LNCaP clone FGC (cell line): Measurements from ENCODE around the gene CCDC74A.
"Not testable (repeated sequence)": the region's sequence is repeated elsewhere in the genome, so short reads cannot be mapped to it uniquely, and the experiment has no call there.

Experiments
- DNase-seq: peaks from one replicate; pipeline ENCODE4 v3.0.0-alpha.2; 2011; ENCODE audit warnings: low read depth
- H3K4me3 ChIP-seq: 2 replicates; pipeline ENCODE4 v1.5.1; 2011; ENCODE audit warnings: mild to moderate bottlenecking, low read depth, low read length, control low read depth
- TF ChIP-seq, protein P1 (sequence below): IDR thresholded peaks from 2 replicates; pipeline ENCODE4 v1.5.1; 2012; ENCODE audit warnings: mild to moderate bottlenecking; ENCODE audit not compliant: control insufficient read depth, insufficient read depth; ENCODE audit errors: extremely low read depth

The CCDC74A gene

DNA sequence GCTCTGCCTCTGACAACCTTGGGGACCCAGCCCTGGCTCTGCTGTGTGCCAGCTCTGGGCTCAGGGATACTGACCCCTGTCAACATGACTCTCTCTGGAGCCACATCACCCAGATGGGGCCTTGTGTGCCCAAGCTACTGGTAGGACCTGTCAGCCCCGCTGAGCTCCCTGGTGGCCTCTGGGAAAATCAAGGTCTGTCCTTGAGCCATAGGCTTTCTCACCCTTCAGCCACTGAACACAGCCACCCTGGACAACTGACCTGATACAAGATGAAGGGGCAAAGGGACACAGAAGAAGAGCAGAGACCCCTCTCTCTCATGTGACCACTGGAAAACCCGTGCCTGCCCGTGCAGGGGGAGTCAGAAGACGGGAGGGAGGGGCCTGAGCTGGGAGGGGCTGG is 7.8 kb downstream of the CCDC74A start:
- TF ChIP-seq, protein P1, sequence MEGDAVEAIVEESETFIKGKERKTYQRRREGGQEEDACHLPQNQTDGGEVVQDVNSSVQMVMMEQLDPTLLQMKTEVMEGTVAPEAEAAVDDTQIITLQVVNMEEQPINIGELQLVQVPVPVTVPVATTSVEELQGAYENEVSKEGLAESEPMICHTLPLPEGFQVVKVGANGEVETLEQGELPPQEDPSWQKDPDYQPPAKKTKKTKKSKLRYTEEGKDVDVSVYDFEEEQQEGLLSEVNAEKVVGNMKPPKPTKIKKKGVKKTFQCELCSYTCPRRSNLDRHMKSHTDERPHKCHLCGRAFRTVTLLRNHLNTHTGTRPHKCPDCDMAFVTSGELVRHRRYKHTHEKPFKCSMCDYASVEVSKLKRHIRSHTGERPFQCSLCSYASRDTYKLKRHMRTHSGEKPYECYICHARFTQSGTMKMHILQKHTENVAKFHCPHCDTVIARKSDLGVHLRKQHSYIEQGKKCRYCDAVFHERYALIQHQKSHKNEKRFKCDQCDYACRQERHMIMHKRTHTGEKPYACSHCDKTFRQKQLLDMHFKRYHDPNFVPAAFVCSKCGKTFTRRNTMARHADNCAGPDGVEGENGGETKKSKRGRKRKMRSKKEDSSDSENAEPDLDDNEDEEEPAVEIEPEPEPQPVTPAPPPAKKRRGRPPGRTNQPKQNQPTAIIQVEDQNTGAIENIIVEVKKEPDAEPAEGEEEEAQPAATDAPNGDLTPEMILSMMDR, result no peak
- DNase-seq, result no peak

DNA sequence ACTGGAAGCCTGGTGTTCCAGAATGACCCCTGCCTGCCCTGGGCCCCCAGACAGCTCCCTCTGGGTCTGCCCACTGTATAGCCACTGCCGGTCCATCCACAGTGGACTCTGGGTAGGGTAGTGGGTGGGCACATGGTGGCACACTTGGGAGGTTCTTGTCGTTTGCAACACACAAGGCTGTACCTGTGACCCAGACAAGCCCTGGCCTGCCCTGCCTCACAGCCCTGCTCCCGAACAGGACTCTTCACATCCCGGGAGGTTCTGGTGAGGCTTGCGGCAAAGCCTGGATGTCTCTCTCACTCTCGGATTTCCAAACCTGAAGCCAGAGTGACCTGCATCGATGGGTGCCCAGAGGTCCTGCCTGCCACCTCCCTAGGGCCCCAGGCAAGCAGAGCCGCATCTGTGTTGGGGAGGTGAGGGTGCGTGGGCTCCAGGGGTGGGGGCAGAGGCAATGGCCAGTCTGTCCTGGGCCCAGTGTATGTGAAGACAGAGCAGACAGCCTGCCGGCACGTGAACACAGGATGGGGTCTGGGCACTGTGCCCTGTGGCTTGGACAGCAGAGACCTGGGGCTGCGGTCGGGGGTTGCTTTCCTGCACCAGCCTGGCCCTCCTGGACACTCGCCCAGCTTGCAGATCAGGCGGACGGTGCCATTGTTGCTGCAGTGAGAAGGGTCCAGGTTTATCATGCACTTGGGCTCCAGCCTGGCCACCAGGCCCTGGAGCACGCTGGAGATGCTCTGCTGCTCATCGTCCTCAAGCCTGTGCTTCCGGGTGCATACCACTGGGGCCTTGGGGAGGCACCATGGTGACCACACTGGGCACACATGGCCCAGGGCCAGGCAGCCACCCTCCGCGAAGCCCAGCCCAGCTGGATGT is 8.5 kb downstream of the CCDC74A start:
- not testable (repeated sequence) for H3K4me3 ChIP-seq, DNase-seq

More for the DNA sequence above, 7.8 kb downstream of the CCDC74A start:
- H3K4me3 ChIP-seq, result no peak overlapping the region

DNA sequence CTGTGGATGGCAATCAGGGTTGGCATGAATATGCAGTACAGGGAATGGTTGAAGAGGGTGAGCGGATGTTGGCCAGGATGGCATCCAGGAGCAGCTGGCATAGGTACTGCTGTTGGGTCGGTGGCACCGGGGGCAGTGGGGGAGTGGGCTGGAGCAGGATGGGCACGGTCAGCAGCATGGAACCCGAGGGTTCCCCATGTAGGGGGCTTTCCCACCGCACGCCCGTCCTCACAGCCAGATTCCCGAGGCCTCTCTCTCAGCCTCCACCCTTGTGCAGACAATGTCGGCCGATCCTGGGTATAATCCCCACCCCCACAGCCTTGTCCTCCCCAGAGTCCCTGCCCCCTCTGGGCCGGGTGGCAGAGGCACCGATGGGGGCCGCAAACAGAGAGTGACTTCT is 9.2 kb downstream of the CCDC74A start:
- not testable (repeated sequence) for DNase-seq, H3K4me3 ChIP-seq

DNA sequence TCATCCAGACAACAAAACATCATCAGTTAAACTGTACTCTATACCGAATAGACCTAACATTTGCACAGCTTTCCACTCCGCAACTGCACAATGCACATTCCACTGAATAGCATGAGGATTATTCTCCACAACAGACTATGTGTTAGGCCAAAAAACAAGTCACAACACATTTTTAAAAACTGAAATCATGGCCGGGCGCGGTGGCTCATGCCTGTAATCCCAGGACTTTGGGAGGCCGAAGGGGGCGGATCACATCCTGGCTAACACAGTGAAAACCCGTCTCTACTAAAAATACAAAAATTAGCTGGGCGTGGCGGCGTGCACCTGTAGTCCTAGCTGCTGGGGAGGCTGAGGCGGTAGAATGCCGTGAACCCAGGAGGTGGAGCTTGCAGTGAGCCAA is 11.2 kb downstream of the CCDC74A start:
- not testable (repeated sequence) for H3K4me3 ChIP-seq, DNase-seq

DNA sequence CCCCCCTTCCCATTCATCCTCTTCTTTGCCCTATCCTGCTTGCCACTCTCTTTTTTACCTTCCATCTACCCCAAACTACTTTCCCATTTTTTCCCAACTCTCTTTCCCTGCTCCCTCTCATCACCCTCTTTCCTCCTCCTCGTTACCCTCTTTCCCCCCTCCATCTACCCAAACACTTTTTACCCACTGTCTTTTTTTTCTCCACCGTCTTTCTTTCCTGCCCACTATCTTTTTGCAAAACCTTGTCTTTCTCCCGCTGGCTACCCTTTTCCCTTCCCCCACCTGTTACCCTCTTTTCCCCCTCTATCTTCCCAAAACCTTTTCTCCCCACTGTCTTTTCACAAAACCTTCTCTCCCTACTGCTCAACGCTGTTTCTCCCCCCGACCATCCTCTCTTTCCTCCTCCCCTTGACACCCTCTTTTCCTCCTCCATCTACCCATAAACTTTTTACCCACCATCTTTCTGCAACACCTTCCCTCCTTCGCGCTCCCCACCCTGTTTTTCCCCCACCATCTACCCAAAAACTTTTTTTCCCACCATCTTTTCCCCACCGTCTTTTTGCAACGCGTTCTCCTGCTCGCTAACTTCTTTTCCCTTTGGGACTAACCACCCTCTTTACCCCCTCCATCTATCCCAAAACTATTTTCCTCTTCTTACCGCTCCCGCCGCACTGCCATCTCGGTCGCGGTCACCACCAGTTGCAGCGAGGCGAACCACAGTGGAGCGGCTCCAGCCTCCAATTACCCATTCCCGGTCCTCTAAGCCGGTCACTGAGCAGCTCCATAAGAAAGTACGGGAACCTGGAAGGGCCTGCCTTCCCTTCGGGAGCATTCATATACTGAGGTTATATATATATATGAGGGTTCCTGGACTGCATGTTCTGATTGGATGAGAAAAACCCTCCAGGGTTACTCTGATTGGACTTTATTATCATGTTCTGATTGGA is 15.0 kb downstream of the CCDC74A start:
- TF ChIP-seq, protein P1, result no peak
- no peak for DNase-seq

DNA sequence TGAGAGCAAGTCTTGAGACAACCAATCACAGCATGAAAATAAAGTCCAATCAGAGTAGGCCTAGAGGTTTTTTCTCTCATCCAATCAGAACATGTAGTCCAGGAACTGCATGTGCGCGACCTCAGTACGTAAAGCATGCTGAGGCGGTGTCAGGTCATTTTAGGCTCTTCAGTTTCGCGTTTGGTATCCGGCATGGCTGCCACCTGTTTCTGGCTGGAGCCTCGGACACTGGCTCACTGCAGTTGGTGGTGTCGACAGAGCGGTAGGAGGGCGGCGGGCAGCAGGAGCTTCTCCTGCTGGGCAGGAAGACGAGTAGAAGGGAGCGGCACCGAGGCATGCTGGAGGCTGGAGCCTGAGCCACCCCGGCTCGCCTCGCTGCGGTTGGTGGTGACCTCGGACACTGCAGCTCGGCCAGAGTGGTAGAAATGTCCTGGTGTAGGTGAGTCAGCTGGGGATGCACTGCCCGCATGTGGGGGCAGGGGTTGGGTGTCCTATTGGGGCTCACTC is 15.8 kb downstream of the CCDC74A start:
- TF ChIP-seq, protein P1, result no peak
- no peak for DNase-seq
- H3K4me3 ChIP-seq, result no peak overlapping the region

More for the DNA sequence above, 15.0 kb downstream of the CCDC74A start:
- no peak overlapping the region for H3K4me3 ChIP-seq

DNA sequence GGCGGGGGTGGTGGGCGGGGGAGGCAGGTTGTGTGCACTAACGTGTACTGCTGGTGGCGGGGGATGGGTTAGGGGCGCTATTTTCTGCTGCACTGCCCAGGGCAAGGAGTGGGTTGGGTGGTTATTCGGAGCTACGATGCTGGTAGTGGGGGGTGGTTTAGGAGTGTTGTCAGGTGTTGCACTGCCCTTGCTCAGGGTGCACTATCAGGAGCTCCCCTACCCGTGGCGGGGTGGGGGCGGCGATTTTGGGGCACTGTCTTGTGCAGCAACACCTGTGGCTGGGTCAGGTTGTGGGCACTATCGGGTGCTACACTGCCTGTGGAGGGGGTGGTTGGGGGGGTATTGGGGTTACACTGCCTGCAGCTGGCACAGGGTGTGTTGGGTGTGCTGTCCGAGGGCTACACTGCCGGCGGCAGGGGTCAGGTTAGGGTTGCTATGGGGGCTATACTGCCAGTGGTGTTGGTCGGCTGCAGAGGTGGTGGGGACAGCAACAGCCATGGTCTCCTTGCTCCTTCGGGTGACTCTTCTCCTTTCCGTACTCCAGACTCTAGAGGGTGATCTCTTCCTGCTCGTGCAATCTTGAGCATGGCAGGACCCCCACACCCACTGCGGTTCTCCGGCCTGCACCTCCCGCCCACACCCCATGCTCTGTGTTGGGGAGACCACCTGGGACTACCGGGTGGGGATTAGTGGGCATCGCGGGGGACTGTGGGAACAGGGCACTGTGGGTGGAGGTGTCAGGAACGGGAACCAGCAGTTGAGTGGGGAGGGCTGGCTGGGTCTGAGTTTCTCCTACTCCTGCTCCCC is 16.5 kb downstream of the CCDC74A start:
- H3K4me3 ChIP-seq, result not testable (repeated sequence)

DNA sequence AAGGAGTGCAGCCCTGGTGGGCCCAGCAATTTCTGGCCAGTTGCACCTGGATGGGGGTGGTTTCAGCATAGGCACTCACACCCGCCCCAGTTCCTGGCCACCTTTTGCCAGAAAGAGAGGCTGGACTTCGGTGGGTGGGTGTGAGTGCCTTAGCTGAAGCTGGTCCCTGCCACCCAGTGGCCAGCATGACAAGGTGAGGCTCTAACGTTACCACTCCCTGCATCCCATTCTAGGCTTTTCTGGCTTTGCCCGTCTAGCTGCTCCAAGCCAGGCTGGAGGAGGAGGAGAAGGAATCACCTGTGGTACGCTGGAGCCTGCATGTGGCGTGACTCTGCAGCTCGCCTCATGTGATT is 17.1 kb downstream of the CCDC74A start:
- H3K4me3 ChIP-seq, DNase-seq: not testable (repeated sequence)

More for the DNA sequence above, 16.5 kb downstream of the CCDC74A start:
- not testable (repeated sequence) for DNase-seq

DNA sequence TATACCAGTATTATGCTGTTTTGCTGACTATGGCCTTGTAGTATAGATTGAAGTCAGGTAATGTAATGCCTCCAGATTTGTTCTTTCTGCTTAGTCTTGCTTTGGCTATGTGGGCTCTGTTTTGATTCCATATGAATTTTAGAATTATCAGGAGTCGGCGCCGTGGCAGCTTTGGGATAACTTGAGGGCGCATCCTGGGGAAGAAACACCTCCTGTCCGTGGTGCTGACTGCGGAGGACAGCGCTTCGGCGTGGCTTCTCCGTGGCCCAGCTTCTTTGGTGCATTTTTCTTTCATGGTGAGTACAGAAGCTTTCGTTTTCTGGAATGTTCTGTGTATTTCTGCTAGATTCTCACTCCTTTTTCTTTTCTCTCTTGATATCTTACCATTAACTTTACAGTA is 25.2 kb downstream of the CCDC74A start:
- no peak for DNase-seq
- H3K4me3 ChIP-seq, result no peak overlapping the region
- TF ChIP-seq, protein P1, result no peak
